ENCODE data around the gene ANKS3. TPM values are rescaled to one million over a fixed set of nuclear protein-coding genes. Genes with fewer than 3 reads are reported as not detected.

ANKS3 gene
- total and polyA plus RNA-seq, 2 donors from 2014 or later, result 20.7 to 27.6 TPM

DNA sequence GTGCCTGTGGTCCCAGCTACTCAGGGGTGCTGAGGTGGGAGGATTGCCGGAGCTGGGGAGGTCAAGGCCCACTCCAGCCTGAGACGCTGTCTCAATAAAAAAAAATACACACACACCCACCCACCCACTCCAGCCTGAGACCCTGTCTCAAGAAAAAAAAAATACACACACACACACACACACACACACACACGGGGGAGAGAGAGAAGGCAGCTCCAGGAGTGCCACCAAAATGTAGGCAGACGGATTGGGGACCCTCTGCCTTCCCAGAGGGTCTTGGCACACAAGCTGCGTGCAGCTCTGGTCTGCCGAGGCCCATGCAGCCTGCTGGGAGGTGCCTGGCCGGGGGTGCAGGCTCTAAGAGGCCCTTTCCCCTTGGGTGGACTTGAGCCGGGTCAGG, 46.7 kb downstream of the ANKS3 start:
- Histone ChIP-seq H3K27ac (ENCODE audit: low read depth in 2 of 2, low read length in 2 of 2) (no peak overlapping the region), H3K36me3 (ENCODE audit: control insufficient read depth in 2 of 3, insufficient read depth in 3 of 3, low read length in 3 of 3) (peaks cover 0 to 6% (median 2%) of the 10 kb centered on the region in 3 donors), H3K9me3 (ENCODE audit: control insufficient read depth in 2 of 3, insufficient read depth in 1 of 3, low read length in 3 of 3) (no peaks in the 10 kb centered on the region), H3K27me3 (ENCODE audit: control insufficient read depth, insufficient read depth, low read length) (no peaks in the 10 kb centered on the region), H3K4me1 (ENCODE audit: control insufficient read depth in 2 of 3, insufficient read depth in 2 of 3, low read depth in 1 of 3, low read length in 3 of 3) (peaks cover 0 to 5% (median 0%) of the 10 kb centered on the region in 3 donors), H3K9ac (ENCODE audit: low read length in 3 of 3) (no peak overlapping the region), H3K4me3 (ENCODE audit: low read length in 3 of 3) (no peak overlapping the region)
- DNase-seq (no peak), FAIRE-seq (no peak)
- no peak for TF ChIP-seq CTCF (IDR thresholded peaks at IDR 0.05; ENCODE audit: borderline replicate concordance, extremely low read depth, insufficient read depth)
- intact Hi-C loops (cut with DNase I), result no loop called here

- no peak for TF ChIP-seq CTCF (IDR thresholded peaks at IDR 0.05; ENCODE audit: borderline replicate concordance, extremely low read depth, insufficient read depth)
- Histone ChIP-seq H3K9me3 (ENCODE audit: control insufficient read depth in 2 of 3, insufficient read depth in 1 of 3, low read length in 3 of 3) (no peaks in the 10 kb centered on the region), H3K27ac (ENCODE audit: low read depth in 2 of 2, low read length in 2 of 2) (no peak overlapping the region), H3K4me1 (ENCODE audit: control insufficient read depth in 2 of 3, insufficient read depth in 2 of 3, low read depth in 1 of 3, low read length in 3 of 3) (no peaks in the 10 kb centered on the region), H3K36me3 (ENCODE audit: control insufficient read depth in 2 of 3, insufficient read depth in 3 of 3, low read length in 3 of 3) (peaks cover 2 to 6% (median 4%) of the 10 kb centered on the region in 3 donors), H3K9ac (ENCODE audit: low read length in 3 of 3) (no peak overlapping the region), H3K4me3 (ENCODE audit: low read length in 3 of 3) (no peak overlapping the region), H3K27me3 (ENCODE audit: control insufficient read depth, insufficient read depth, low read length) (no peaks in the 10 kb centered on the region)
- no peak for FAIRE-seq
- DNase-seq, result no peak
- intact Hi-C loops (cut with DNase I), result no loop called here
Measured at GRCh38 chr16:4686497-4687210, 47.4 kb downstream of the ANKS3 start.

DNA sequence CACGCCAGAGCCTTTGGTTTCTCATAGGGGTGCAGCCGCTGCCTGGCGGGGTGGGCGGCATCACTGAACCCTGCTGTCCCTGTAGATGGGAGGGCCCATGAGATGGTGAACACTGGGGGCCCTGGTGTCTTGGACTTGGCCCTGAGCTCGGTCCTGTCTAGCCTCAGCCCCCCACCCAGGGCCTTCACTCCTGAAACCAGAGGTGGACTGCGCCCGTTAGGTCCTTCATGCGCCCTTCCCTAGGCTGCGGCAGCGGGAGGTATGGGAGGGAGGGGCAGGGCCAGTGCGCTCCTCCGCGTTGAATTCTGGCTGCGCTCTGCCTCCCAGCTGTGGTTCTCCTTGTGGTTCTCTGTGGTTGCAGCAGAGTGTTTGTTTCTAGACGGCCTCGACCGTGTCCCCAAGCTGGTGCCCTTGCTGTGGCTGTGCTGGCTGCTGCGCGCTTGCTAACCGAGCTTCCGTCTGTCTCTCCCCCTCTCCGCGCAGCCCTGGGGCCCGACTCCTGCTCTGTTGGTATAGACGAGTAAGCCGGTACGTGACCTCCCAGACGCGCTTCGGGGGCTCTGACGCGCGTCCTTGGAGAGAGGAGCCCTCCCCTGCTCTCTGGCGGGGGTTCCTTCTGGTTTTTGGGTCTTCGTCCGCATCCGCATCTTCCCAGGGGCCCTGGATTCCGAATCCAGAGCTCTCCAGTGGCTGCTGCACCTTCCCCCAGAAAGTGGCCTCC, 48.1 kb downstream of the ANKS3 start:
- intact Hi-C loops (cut with DNase I), result no loop called here
- Histone ChIP-seq H3K27me3 (ENCODE audit: control insufficient read depth, insufficient read depth, low read length) (no peaks in the 10 kb centered on the region), H3K9ac (ENCODE audit: low read length in 3 of 3) (no peak overlapping the region), H3K36me3 (ENCODE audit: control insufficient read depth in 2 of 3, insufficient read depth in 3 of 3, low read length in 3 of 3) (peaks cover 2 to 6% (median 4%) of the 10 kb centered on the region in 3 donors), H3K9me3 (ENCODE audit: control insufficient read depth in 2 of 3, insufficient read depth in 1 of 3, low read length in 3 of 3) (no peaks in the 10 kb centered on the region), H3K4me3 (ENCODE audit: low read length in 3 of 3) (no peak overlapping the region), H3K4me1 (ENCODE audit: control insufficient read depth in 2 of 3, insufficient read depth in 2 of 3, low read depth in 1 of 3, low read length in 3 of 3) (no peaks in the 10 kb centered on the region), H3K27ac (ENCODE audit: low read depth in 2 of 2, low read length in 2 of 2) (no peak overlapping the region)
- no peak for DNase-seq
- FAIRE-seq, result no peak
- no peak for TF ChIP-seq CTCF (IDR thresholded peaks at IDR 0.05; ENCODE audit: borderline replicate concordance, extremely low read depth, insufficient read depth)
